Endodermal cell (in vitro differentiated cells): ENCODE results near the gene NMRK2. TPM values are rescaled to one million over a fixed set of nuclear protein-coding genes. Genes with fewer than 3 reads are reported as not detected.
A peak's percentile ranks its signal among the peaks of the same experiment; 100 is the strongest.

Experiments
- DNase-seq: peaks from one replicate; pipeline ENCODE4 v3.0.0-alpha.2; 2017
- H3K27ac ChIP-seq: 2 replicates; pipeline ENCODE4 v1.5.1; 2013; ENCODE audit warnings: mild to moderate bottlenecking, low read depth, low read length, moderate library complexity
- H3K27me3 ChIP-seq: 2 replicates; pipeline ENCODE4 v1.6.1; 2013; ENCODE audit warnings: mild to moderate bottlenecking, low read length, moderate library complexity; ENCODE audit not compliant: insufficient read depth, control insufficient read depth, poor library complexity, severe bottlenecking
- H3K36me3 ChIP-seq: 2 replicates; pipeline ENCODE4 v1.7.0; 2013; ENCODE audit warnings: mild to moderate bottlenecking, low read length, moderate library complexity; ENCODE audit not compliant: control insufficient read depth, insufficient read depth
- H3K4me1 ChIP-seq: one replicate; pipeline ENCODE4 v1.7.0; 2013; ENCODE audit warnings: low read length; ENCODE audit not compliant: control insufficient read depth, insufficient read depth
- H3K4me3 ChIP-seq: 2 replicates; pipeline ENCODE4 v1.5.1; 2013; ENCODE audit warnings: mild to moderate bottlenecking, low read length, moderate library complexity
- H3K9ac ChIP-seq: 2 replicates; pipeline ENCODE4 v1.6.1; 2013; ENCODE audit warnings: mild to moderate bottlenecking, low read length, moderate library complexity; ENCODE audit not compliant: poor library complexity, severe bottlenecking; ENCODE audit errors: extremely low read depth
- H3K9me3 ChIP-seq: 2 replicates; pipeline ENCODE4 v1.6.1; 2013; ENCODE audit warnings: mild to moderate bottlenecking, low read length, moderate library complexity; ENCODE audit not compliant: control insufficient read depth
- H3K27ac Mint-ChIP-seq: 2 replicates; pipeline ENCODE4 v1.8.0; 2020; ENCODE audit warnings: mixed read lengths
- H3K27me3 Mint-ChIP-seq: 2 replicates; pipeline ENCODE4 v1.8.0; 2021; ENCODE audit warnings: mild to moderate bottlenecking, mixed read lengths; ENCODE audit not compliant: insufficient read depth
- H3K36me3 Mint-ChIP-seq: 2 replicates; pipeline ENCODE4 v1.8.0; 2020; ENCODE audit warnings: low read depth, mixed read lengths
- H3K4me1 Mint-ChIP-seq: 2 replicates; pipeline ENCODE4 v1.8.0; 2020; ENCODE audit warnings: mixed read lengths
- H3K4me3 Mint-ChIP-seq: 2 replicates; pipeline ENCODE4 v1.8.0; 2020; ENCODE audit warnings: mild to moderate bottlenecking, moderate library complexity, mixed read lengths
- H3K9me3 Mint-ChIP-seq: 2 replicates; pipeline ENCODE4 v1.8.0; 2020; ENCODE audit warnings: mild to moderate bottlenecking, mixed read lengths
- WGBS, 2 experiments: methylation state at CpG; one replicate each; pipeline versions ENCODE4 v1.1.5 to v1.1.7; 2013; ENCODE audit warnings: missing lambda C conversion rate in 2 of 2, mixed read lengths in 1 of 2; ENCODE audit not compliant: insufficient coverage in 1 of 2, insufficient read length in 1 of 2; 5-methylcytosine and 5-hydroxymethylcytosine counted together
- total RNA-seq, 2 donors: library from RNA; stranded (reverse); fragmentation: NEBNext Ultra II Directional in 1 of 2; extraction: Animal tissue kit (Norgen Biotek cat#: 25700) in 1 of 2; gene quantifications; 2 replicates in 1 of 2; 3 replicates in 1 of 2; pipeline ENCODE4 v1.2.1, GENCODE V29; 2021
- TF ChIP-seq, protein P1 (sequence below): fragments of 200-600 bp; sonication (generic); conservative IDR thresholded peaks from 2 replicates; pipeline ENCODE4 v1.5.0; 2021; ENCODE audit warnings: antibody characterized with exemption, mild to moderate bottlenecking

The NMRK2 gene
- total RNA-seq, 2 donors from 2014 or later: 22.1 to 36.4 TPM

DNA sequence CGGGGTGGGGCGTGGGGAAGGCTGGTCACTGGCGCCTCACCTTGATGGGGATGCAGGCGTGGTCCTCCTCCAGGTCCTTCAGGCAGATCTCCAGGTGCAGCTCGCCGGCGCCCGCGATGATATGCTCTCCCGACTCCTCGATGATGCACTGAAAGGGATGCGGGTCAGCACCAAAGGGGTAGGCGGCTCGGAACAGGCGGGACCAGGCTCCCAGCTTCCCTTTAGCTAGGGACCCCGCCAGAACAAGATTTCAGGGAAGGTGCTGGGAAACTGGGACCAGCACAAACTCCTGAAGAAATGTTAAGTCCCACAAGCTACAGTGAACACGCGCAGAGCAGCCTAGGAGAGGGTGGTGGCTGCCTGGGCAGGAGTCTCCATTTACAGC, 46.4 kb downstream of the NMRK2 start:
- no peak for DNase-seq
- H3K9me3 Mint-ChIP-seq: no peaks in the 10 kb centered on the region
- 95 to 96% methylated on average over 12 to 18 of the region's 18 CpGs for WGBS, 2 experiments
- H3K4me1 Mint-ChIP-seq: peaks cover 21% of the 10 kb centered on the region
- TF ChIP-seq, protein P1, sequence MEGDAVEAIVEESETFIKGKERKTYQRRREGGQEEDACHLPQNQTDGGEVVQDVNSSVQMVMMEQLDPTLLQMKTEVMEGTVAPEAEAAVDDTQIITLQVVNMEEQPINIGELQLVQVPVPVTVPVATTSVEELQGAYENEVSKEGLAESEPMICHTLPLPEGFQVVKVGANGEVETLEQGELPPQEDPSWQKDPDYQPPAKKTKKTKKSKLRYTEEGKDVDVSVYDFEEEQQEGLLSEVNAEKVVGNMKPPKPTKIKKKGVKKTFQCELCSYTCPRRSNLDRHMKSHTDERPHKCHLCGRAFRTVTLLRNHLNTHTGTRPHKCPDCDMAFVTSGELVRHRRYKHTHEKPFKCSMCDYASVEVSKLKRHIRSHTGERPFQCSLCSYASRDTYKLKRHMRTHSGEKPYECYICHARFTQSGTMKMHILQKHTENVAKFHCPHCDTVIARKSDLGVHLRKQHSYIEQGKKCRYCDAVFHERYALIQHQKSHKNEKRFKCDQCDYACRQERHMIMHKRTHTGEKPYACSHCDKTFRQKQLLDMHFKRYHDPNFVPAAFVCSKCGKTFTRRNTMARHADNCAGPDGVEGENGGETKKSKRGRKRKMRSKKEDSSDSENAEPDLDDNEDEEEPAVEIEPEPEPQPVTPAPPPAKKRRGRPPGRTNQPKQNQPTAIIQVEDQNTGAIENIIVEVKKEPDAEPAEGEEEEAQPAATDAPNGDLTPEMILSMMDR: no peak
- H3K4me3 ChIP-seq: no peak overlapping the region
- no peak overlapping the region for H3K4me3 Mint-ChIP-seq
- peaks cover 12% of the 10 kb centered on the region for H3K4me1 ChIP-seq
- H3K27me3 ChIP-seq: no peaks in the 10 kb centered on the region
- H3K36me3 Mint-ChIP-seq: peaks cover 85% of the 10 kb centered on the region
- peak overlapping the region; percentile 74 for H3K27ac Mint-ChIP-seq
- no peak overlapping the region for H3K9ac ChIP-seq
- H3K27ac ChIP-seq: no peak overlapping the region
- H3K9me3 ChIP-seq: no peaks in the 10 kb centered on the region
- no peaks in the 10 kb centered on the region for H3K27me3 Mint-ChIP-seq
- peaks cover 92% of the 10 kb centered on the region for H3K36me3 ChIP-seq

DNA sequence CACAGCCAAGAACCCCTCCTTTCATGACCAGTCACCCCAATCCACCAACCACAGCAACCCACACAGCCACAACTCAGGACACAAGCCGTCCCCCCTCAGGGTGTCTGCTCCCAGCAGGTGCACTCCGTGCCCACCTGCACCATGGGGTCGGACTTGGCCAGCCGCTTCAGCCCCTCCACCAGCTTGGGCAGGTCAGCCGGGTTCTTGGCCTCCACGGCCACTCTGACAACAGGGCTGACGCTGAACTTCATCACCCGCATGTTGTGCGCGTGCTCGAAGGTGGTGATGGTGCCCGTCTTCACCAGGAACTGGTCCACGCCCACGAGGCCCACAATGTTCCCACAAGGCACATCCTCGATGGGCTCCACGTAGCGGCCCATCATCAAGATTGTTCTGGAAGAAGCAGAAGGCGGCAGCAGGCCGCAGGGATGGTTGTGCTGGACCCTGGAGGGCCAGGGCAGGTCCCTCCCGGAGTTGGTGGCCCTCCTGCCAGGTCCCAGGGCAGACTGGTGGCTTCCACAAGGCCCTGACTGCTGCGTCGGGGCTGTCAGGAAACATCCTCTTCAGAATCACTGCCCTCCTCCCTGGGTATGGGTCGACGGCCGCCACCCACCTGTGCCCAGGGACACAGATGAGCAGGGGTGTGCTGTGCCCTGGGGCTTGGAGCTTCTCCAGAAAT, 46.9 kb downstream of the NMRK2 start:
- H3K4me1 Mint-ChIP-seq: peaks cover 22% of the 10 kb centered on the region
- Histone ChIP-seq H3K9me3 (no peaks in the 10 kb centered on the region), H3K27ac (no peak overlapping the region), H3K27me3 (no peaks in the 10 kb centered on the region), H3K4me1 (peaks cover 12% of the 10 kb centered on the region), H3K4me3 (no peak overlapping the region), H3K36me3 (peaks cover 97% of the 10 kb centered on the region), H3K9ac (no peak overlapping the region)
- no peaks in the 10 kb centered on the region for H3K27me3 Mint-ChIP-seq
- no peak overlapping the region for H3K4me3 Mint-ChIP-seq
- DNase-seq: peak; percentile 53
- no peaks in the 10 kb centered on the region for H3K9me3 Mint-ChIP-seq
- peak overlapping the region; percentile 35 for H3K27ac Mint-ChIP-seq
- 94 to 96% methylated on average over 23 to 25 of the region's 25 CpGs for WGBS, 2 experiments
- H3K36me3 Mint-ChIP-seq: peaks cover 91% of the 10 kb centered on the region
- TF ChIP-seq, protein P1: no peak

DNA sequence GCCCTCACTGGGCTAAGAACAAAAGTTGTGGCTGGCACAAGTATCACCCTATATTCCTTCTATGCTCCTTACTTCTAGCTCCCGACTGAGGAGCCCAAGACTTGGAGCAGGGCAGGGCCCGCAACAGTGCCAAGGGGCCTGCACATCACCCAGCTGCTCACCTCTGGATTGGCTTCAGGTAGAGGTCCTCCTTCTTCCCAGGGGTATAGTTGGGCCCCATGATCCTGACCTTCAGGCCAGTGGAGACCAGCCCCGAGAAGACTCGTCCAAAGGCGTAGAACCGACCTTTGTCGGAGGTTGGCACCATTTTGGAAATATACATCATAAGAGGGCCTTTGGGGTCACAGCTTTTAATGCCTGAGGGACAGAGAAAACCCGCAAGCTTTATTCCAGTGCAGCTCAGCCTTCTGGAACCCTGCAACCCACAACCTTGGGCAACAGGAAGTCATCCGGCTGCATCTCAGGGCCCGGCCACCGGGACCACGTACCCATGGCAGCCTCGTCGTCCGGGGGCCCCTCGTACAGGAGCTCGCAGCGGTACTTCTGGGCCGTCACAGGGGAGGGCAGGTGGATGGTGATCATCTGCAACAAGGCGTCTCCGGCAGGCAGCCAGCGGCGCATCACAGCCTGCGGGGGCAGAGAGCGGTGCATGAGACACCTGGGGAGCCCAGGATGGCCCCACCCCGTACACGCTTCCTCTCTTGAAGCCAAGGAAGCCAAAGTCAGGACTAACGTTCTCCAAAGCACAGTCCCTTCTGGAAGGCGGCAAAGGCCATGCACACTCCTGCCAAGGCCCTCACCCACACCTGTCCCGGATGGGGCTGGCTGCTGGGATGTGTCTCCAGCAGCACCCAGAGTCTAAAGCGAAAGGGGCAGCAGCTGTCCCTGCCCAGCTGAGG, 47.7 kb downstream of the NMRK2 start:
- 96% methylated on average over 22 to 31 of the region's 31 CpGs for WGBS, 2 experiments
- H3K4me3 ChIP-seq: no peak overlapping the region
- peaks cover 89% of the 10 kb centered on the region for H3K36me3 ChIP-seq
- no peaks in the 10 kb centered on the region for H3K27me3 Mint-ChIP-seq
- peaks cover 92% of the 10 kb centered on the region for H3K36me3 Mint-ChIP-seq
- no peaks in the 10 kb centered on the region for H3K9me3 ChIP-seq
- H3K4me1 Mint-ChIP-seq: peaks cover 22% of the 10 kb centered on the region
- H3K27me3 ChIP-seq: no peaks in the 10 kb centered on the region
- no peak overlapping the region for H3K27ac ChIP-seq
- DNase-seq: no peak
- H3K9ac ChIP-seq: peak overlapping the region; percentile 33
- TF ChIP-seq, protein P1: no peak
- peaks cover 12% of the 10 kb centered on the region for H3K4me1 ChIP-seq
- no peak overlapping the region for H3K4me3 Mint-ChIP-seq
- H3K9me3 Mint-ChIP-seq: no peaks in the 10 kb centered on the region
- no peak overlapping the region for H3K27ac Mint-ChIP-seq
